Liver (tissue), 9 donors: ENCODE measurements around the gene TCAIM. TPM values are rescaled to one million over a fixed set of nuclear protein-coding genes. Genes with fewer than 3 reads are reported as not detected.

Source experiments
- DNase-seq: peaks from one replicate; pipeline ENCODE4 v3.0.0-alpha.2; 2017; ENCODE audit warnings: low spot score
- H3K27ac ChIP-seq, 2 donors: one replicate each; pipeline ENCODE4 v1.7.0; 2013; ENCODE audit warnings: inconsistent platforms in 2 of 2, low read length in 2 of 2, control low read depth in 1 of 2, low read depth in 1 of 2, mild to moderate bottlenecking in 1 of 2
- H3K27me3 ChIP-seq, 4 donors: one replicate each; pipeline versions ENCODE4 v1.6.1 to v1.7.0; 2013; ENCODE audit warnings: low read length in 3 of 4, inconsistent platforms in 1 of 4, mild to moderate bottlenecking in 1 of 4, moderate library complexity in 1 of 4; ENCODE audit not compliant: control insufficient read depth in 4 of 4, insufficient read depth in 4 of 4
- H3K36me3 ChIP-seq, 4 donors: one replicate each; pipeline versions ENCODE4 v1.6.1 to v1.7.0; 2013; ENCODE audit warnings: low read length in 3 of 4, mild to moderate bottlenecking in 3 of 4, low read depth in 1 of 4, moderate library complexity in 1 of 4; ENCODE audit not compliant: control insufficient read depth in 4 of 4, insufficient read depth in 3 of 4
- H3K4me1 ChIP-seq, 4 donors: one replicate each; pipeline versions ENCODE4 v1.6.1 to v1.7.0; 2013; ENCODE audit warnings: low read length in 3 of 4, mild to moderate bottlenecking in 3 of 4, moderate library complexity in 1 of 4; ENCODE audit not compliant: control insufficient read depth in 4 of 4, insufficient read depth in 4 of 4
- H3K4me3 ChIP-seq, 3 donors: one replicate each; pipeline versions ENCODE4 v1.6.1 to v1.7.0; 2013; ENCODE audit warnings: low read length in 3 of 3, control low read depth in 1 of 3, low read depth in 1 of 3, mild to moderate bottlenecking in 1 of 3
- H3K9ac ChIP-seq, 2 donors: one replicate each; pipeline ENCODE4 v1.7.0; 2013; ENCODE audit warnings: low read length in 2 of 2, mild to moderate bottlenecking in 2 of 2, moderate library complexity in 2 of 2, control low read depth in 1 of 2, low read depth in 1 of 2
- H3K9me3 ChIP-seq, 4 donors: one replicate each; pipeline versions ENCODE4 v1.6.1 to v1.7.0; 2013; ENCODE audit warnings: low read length in 3 of 4; ENCODE audit not compliant: control insufficient read depth in 4 of 4
- ATF3 ChIP-seq: IDR thresholded peaks from 2 replicates; pipeline ENCODE4 v1.6.1; 2016; ENCODE audit warnings: antibody characterized with exemption
- CTCF ChIP-seq: fragments of 150-350 bp; IDR thresholded peaks from 2 replicates; pipeline ENCODE4 v1.5.1; 2017; ENCODE audit warnings: improper control_type of control experiment, low read depth, low read length; ENCODE audit not compliant: missing input control
- EGR1 ChIP-seq, 2 donors: IDR thresholded peaks; 2 replicates each; pipeline ENCODE4 v1.6.1; 2016 to 2018; ENCODE audit warnings: antibody characterized with exemption in 2 of 2, low read depth in 2 of 2
- FOXA1 ChIP-seq: IDR thresholded peaks from 2 replicates; pipeline ENCODE4 v1.6.1; 2016; ENCODE audit warnings: antibody characterized with exemption
- FOXA2 ChIP-seq: IDR thresholded peaks from 2 replicates; pipeline ENCODE4 v1.6.1; 2016; ENCODE audit warnings: antibody characterized with exemption
- GABPA ChIP-seq, 2 donors: IDR thresholded peaks in 1 of 2; conservative IDR thresholded peaks in 1 of 2; 2 replicates each; pipeline ENCODE4 v1.6.1; 2016; ENCODE audit warnings: antibody characterized with exemption in 2 of 2, mild to moderate bottlenecking in 1 of 2, moderate library complexity in 1 of 2
- HNF4A ChIP-seq, 2 donors: conservative IDR thresholded peaks; 2 replicates each; pipeline ENCODE4 v1.6.1; 2016; ENCODE audit warnings: antibody characterized with exemption in 2 of 2, mild to moderate bottlenecking in 2 of 2
- HNF4G ChIP-seq: IDR thresholded peaks from 2 replicates; pipeline ENCODE4 v1.6.1; 2016; ENCODE audit warnings: antibody characterized with exemption
- JUND ChIP-seq, 2 donors: IDR thresholded peaks; 2 replicates each; pipeline ENCODE4 v1.6.1; 2016; ENCODE audit warnings: antibody characterized with exemption in 2 of 2
- MAX ChIP-seq: IDR thresholded peaks from 2 replicates; pipeline ENCODE4 v1.6.1; 2016; ENCODE audit warnings: antibody characterized with exemption
- NR2F2 ChIP-seq: IDR thresholded peaks from 2 replicates; pipeline ENCODE4 v1.6.1; 2016; ENCODE audit warnings: antibody characterized with exemption
- RAD21 ChIP-seq, 2 donors: IDR thresholded peaks; 2 replicates each; pipeline ENCODE4 v1.6.1; 2016; ENCODE audit warnings: antibody characterized with exemption in 2 of 2, mild to moderate bottlenecking in 2 of 2
- REST ChIP-seq: IDR thresholded peaks from 2 replicates; pipeline ENCODE4 v1.6.1; 2016; ENCODE audit warnings: antibody characterized with exemption, mild to moderate bottlenecking
- RXRA ChIP-seq, 2 donors: IDR thresholded peaks; 2 replicates each; pipeline ENCODE4 v1.6.1; 2017 to 2018; ENCODE audit warnings: antibody characterized with exemption in 2 of 2, mild to moderate bottlenecking in 1 of 2
- SP1 ChIP-seq: IDR thresholded peaks from 2 replicates; pipeline ENCODE4 v1.6.1; 2018; ENCODE audit warnings: antibody characterized with exemption, mild to moderate bottlenecking
- TAF1 ChIP-seq: conservative IDR thresholded peaks from 2 replicates; pipeline ENCODE4 v1.6.1; 2016; ENCODE audit warnings: antibody characterized with exemption, mild to moderate bottlenecking
- YY1 ChIP-seq: IDR thresholded peaks from 2 replicates; pipeline ENCODE4 v1.6.1; 2016; ENCODE audit warnings: antibody characterized with exemption, mild to moderate bottlenecking
- ZBTB33 ChIP-seq: IDR thresholded peaks from 2 replicates; pipeline ENCODE4 v1.6.1; 2016; ENCODE audit warnings: antibody characterized with exemption
- WGBS: extraction: QIAGEN DNeasy Blood & Tissue Kit; methylation state at CpG from one replicate; pipeline ENCODE4 v1.1.7; 2013; 5-methylcytosine and 5-hydroxymethylcytosine counted together
- polyA plus RNA-seq, 2 donors: library from polyadenylated mRNA; stranded (reverse) in 1 of 2; unstranded in 1 of 2; fragments of 200-250 nt in 1 of 2; fragments of >200 nt in 1 of 2; fragmentation: Nextera tagmentation in 1 of 2; extraction: Ambion mirVana in 1 of 2; gene quantifications; one replicate each; pipeline versions ENCODE4 v1.2.1 to v1.2.3, GENCODE V29; 2013 to 2015
- total RNA-seq, 2 donors: library from RNA; depleted of rRNA; stranded (reverse); fragments of >200 nt; gene quantifications; one replicate each; pipeline ENCODE4 v1.2.3, GENCODE V29; 2014
- donor health status: healthy.
- donor health status: healthy.
- donor health status: healthy.
- donor health status: healthy.
- donor health status: healthy.

Gene TCAIM
- total and polyA plus RNA-seq, 4 donors = 21.0 to 46.6 (median 24.0) TPM

GRCh38 chr3:44434834-44435510 is 96.4 kb downstream of the TCAIM start:
- Histone ChIP-seq H3K4me1 (peaks cover 0 to 12% (median 9%) of the 10 kb centered on the region in 4 donors), H3K27ac (no peak overlapping the region), H3K4me3 (no peak overlapping the region), H3K9me3 (no peaks in the 10 kb centered on the region), H3K36me3 (no peaks in the 10 kb centered on the region), H3K27me3 (no peaks in the 10 kb centered on the region), H3K9ac (no peak overlapping the region)
- TF ChIP-seq NR2F2 (no peak), REST (no peak), EGR1 (IDR thresholded peaks at IDR 0.05; ENCODE audit: low read depth in 2 of 2) (no peak), FOXA1 (no peak), HNF4A (conservative IDR thresholded peaks at IDR 0.05) (no peak), GABPA (IDR thresholded peaks at IDR 0.05 in 1 of 2, conservative IDR thresholded peaks at IDR 0.05 in 1 of 2) (no peak), ATF3 (no peak), MAX (no peak)
- DNase-seq = no peak
- WGBS = 76% methylated on average over 5 of the region's 5 CpGs

GRCh38 chr3:44436181-44436580 is 97.6 kb downstream of the TCAIM start:
- 97% methylated on average over 1 of the region's 1 CpG for WGBS
- no peak overlapping the region for H3K27ac ChIP-seq

More at GRCh38 chr3:44436181-44436580, 97.6 kb downstream of the TCAIM start:
- H3K36me3 ChIP-seq = no peaks in the 10 kb centered on the region
- H3K4me3 ChIP-seq = no peak overlapping the region
- H3K4me1 ChIP-seq = peaks cover 0 to 24% (median 12%) of the 10 kb centered on the region in 4 donors
- no peaks in the 10 kb centered on the region for H3K9me3 ChIP-seq
- TF ChIP-seq CTCF (no peak), SP1 (no peak), JUND (IDR thresholded peaks at IDR 0.05) (no peak), FOXA1 (no peak), GABPA (IDR thresholded peaks at IDR 0.05 in 1 of 2, conservative IDR thresholded peaks at IDR 0.05 in 1 of 2) (no peak), YY1 (no peak), RXRA (IDR thresholded peaks at IDR 0.05) (no peak), ZBTB33 (no peak), NR2F2 (no peak), EGR1 (IDR thresholded peaks at IDR 0.05; ENCODE audit: low read depth in 2 of 2) (no peak), HNF4A (conservative IDR thresholded peaks at IDR 0.05) (no peak), FOXA2 (no peak), TAF1 (no peak), MAX (no peak), RAD21 (IDR thresholded peaks at IDR 0.05) (no peak), HNF4G (no peak), REST (no peak), ATF3 (no peak)
- no peak for DNase-seq
- no peak overlapping the region for H3K9ac ChIP-seq
- H3K27me3 ChIP-seq = no peaks in the 10 kb centered on the region
